OCI-LY1 (cell line): ENCODE measurements around the gene TAS1R2.

ENCODE experiments used
- EZH2 ChIP-seq: fragments of 200-600 bp; sonication (generic), shearing (Covaris generic); IDR thresholded peaks from 2 replicates; pipeline ENCODE4 v1.8.0; 2017; ENCODE audit warnings: borderline replicate concordance, mixed run types, mild to moderate bottlenecking, antibody characterized with exemption, low read length, moderate library complexity, mixed read lengths
- TF ChIP-seq, protein P1 (sequence below): fragments of 200-600 bp; sonication (generic), shearing (Covaris generic); IDR thresholded peaks from 2 replicates; pipeline ENCODE4 v1.5.1; 2017; ENCODE audit warnings: mild to moderate bottlenecking, antibody characterized with exemption, low read length, moderate library complexity, mixed read lengths

DNA sequence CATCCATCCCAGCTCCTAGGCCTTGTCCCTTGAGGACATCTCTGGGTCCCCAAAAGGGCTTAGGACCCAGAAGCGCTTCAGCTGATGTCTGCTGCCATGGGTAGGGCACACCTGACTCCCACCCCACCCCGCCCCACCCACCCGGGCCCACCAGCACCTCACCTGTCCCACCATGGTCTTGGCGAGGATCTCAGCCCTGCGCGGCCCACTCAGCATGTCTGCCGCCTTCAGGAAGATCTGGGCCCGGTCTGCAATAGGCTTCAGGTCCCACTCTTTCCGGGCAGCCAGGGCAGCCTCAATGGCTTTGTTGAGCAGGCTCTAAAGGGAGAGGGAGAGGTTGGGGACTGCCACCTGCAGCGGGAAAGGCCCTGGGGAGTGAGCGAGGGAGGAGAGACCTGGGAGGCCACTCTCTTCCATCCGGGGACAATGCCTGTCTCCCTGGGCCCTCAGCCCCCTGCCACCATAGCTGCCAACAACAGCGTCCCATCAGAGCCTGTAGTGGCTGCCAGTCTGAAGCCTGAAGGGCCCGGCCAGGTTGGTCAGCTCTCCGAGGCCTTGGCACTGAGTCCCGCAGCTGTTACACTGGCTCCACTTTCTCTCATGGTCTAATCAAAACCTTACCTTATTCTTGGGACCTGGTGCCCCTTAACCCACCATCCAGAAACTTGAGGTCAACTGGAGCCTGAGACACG, 26.0 kb upstream of the TAS1R2 start:
- TF ChIP-seq, protein P1, sequence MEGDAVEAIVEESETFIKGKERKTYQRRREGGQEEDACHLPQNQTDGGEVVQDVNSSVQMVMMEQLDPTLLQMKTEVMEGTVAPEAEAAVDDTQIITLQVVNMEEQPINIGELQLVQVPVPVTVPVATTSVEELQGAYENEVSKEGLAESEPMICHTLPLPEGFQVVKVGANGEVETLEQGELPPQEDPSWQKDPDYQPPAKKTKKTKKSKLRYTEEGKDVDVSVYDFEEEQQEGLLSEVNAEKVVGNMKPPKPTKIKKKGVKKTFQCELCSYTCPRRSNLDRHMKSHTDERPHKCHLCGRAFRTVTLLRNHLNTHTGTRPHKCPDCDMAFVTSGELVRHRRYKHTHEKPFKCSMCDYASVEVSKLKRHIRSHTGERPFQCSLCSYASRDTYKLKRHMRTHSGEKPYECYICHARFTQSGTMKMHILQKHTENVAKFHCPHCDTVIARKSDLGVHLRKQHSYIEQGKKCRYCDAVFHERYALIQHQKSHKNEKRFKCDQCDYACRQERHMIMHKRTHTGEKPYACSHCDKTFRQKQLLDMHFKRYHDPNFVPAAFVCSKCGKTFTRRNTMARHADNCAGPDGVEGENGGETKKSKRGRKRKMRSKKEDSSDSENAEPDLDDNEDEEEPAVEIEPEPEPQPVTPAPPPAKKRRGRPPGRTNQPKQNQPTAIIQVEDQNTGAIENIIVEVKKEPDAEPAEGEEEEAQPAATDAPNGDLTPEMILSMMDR, result no peak
- TF ChIP-seq EZH2, result no peak
